Left lobe of liver (tissue), 2 donors: ENCODE results near the gene TNPO2. TPM values are rescaled to one million over a fixed set of nuclear protein-coding genes. Genes with fewer than 3 reads are reported as not detected.
"Not testable (repeated sequence)": the region's sequence is repeated elsewhere in the genome, so short reads cannot be mapped to it uniquely, and the experiment has no call there.

Source experiments
- ATAC-seq: fragments of 200-7000 bp; cut with Tn5 transposase; one replicate; pipeline ENCODE4 v1.9.1; 2020; ENCODE audit warnings: mild to moderate bottlenecking, moderate library complexity
- DNase-seq: peaks from one replicate; pipeline ENCODE4 v3.0.0-alpha.2; 2020; ENCODE audit warnings: low spot score
- total RNA-seq: library from RNA; stranded (reverse); gene quantifications from one replicate; pipeline ENCODE4 v1.2.1, GENCODE V29; 2021
- donor health status: DM: no; HTN: no; CAD: no; lungs with moderate emphysema.
- donor health status: DM: no; HTN: yes; CAD: no.

TNPO2 gene
- total RNA-seq, 1 donor from 2014 or later, result 19.5 TPM

GRCh38 chr19:12708641-12709040 lies 15.1 kb downstream of the TNPO2 start:
- DNase-seq, result no peak
- ATAC-seq, result no peak

GRCh38 chr19:12706332-12706718 lies 17.4 kb downstream of the TNPO2 start:
- ATAC-seq (no peak), DNase-seq (no peak)

GRCh38 chr19:12705654-12706331 lies 17.9 kb downstream of the TNPO2 start:
- ATAC-seq (no peak), DNase-seq (no peak)

- ATAC-seq, result no peak
Observed at GRCh38 chr19:12705169-12705568, 18.6 kb downstream of the TNPO2 start.

GRCh38 chr19:12703046-12703445 lies 20.7 kb downstream of the TNPO2 start:
- DNase-seq (no peak), ATAC-seq (peak; percentile 16)

More at GRCh38 chr19:12705169-12705568, 18.6 kb downstream of the TNPO2 start:
- no peak for DNase-seq

GRCh38 chr19:12701596-12702282 lies 22.0 kb downstream of the TNPO2 start:
- no peak for ATAC-seq
- no peak for DNase-seq

- ATAC-seq, result no peak
- no peak for DNase-seq
Observed at GRCh38 chr19:12698138-12698537, 25.6 kb downstream of the TNPO2 start.

GRCh38 chr19:12697425-12697824 lies 26.3 kb downstream of the TNPO2 start:
- DNase-seq, ATAC-seq: not testable (repeated sequence)

GRCh38 chr19:12696366-12697335 lies 27.1 kb downstream of the TNPO2 start, which contains the start of gene FBXW9:
FBXW9 (minus strand) TSS chr19:12696631; CDS start chr19:12696581, 50 bp downstream.
- DNase-seq (peak; percentile 95), ATAC-seq (peak; percentile 91)

- peak; percentile 23 for ATAC-seq
Observed at GRCh38 chr19:12695997-12696365, 27.8 kb downstream of the TNPO2 start.

GRCh38 chr19:12695514-12695913 lies 28.2 kb downstream of the TNPO2 start:
- no peak for ATAC-seq
- DNase-seq, result no peak

More at GRCh38 chr19:12695997-12696365, 27.8 kb downstream of the TNPO2 start:
- DNase-seq, result no peak

GRCh38 chr19:12695096-12695495 lies 28.6 kb downstream of the TNPO2 start:
- ATAC-seq (no peak), DNase-seq (no peak)

GRCh38 chr19:12694641-12695040 lies 29.1 kb downstream of the TNPO2 start:
- ATAC-seq (no peak), DNase-seq (no peak)

GRCh38 chr19:12692960-12693359 lies 30.8 kb downstream of the TNPO2 start:
- ATAC-seq (no peak), DNase-seq (no peak)

GRCh38 chr19:12689581-12690216 lies 34.0 kb downstream of the TNPO2 start:
- ATAC-seq, result no peak
- no peak for DNase-seq

- DNase-seq (no peak), ATAC-seq (no peak)
Observed at GRCh38 chr19:12689012-12689411, 34.7 kb downstream of the TNPO2 start.

GRCh38 chr19:12687496-12688196 lies 36.1 kb downstream of the TNPO2 start, which contains the start of gene GNG14:
GNG14 (plus strand) TSS chr19:12687998; CDS start chr19:12688049, 51 bp downstream.
- ATAC-seq (no peak), DNase-seq (no peak)

- DNase-seq, result no peak
- ATAC-seq, result no peak
Observed at GRCh38 chr19:12685831-12686230, 37.9 kb downstream of the TNPO2 start.

- ATAC-seq, result peak; percentile 79
Observed at GRCh38 chr19:12681074-12681987, 42.4 kb downstream of the TNPO2 start, which contains the start of gene DHPS. DHPS (minus strand) TSS chr19:12681880; CDS start chr19:12681766, 114 bp downstream.

More at GRCh38 chr19:12681074-12681987, 42.4 kb downstream of the TNPO2 start, which contains the start of gene DHPS:
- peak; percentile 93 for DNase-seq
